H9 (cell line): ENCODE measurements around the gene MME. TPM values are rescaled to one million over a fixed set of nuclear protein-coding genes. Genes with fewer than 3 reads are reported as not detected.

Experiments used
- DNase-seq: peaks from one replicate; pipeline ENCODE4 v3.0.0-alpha.2; 2017
- H2AFZ ChIP-seq: one replicate; pipeline ENCODE4 v1.6.1; 2013; ENCODE audit warnings: mild to moderate bottlenecking, low read length, control low read depth, moderate library complexity
- H2AK5ac ChIP-seq: 2 replicates; pipeline ENCODE4 v1.6.1; 2013; ENCODE audit warnings: low read length, control low read depth, mixed read lengths; ENCODE audit not compliant: insufficient read length
- H2BK120ac ChIP-seq: one replicate; pipeline ENCODE4 v1.6.1; 2013; ENCODE audit warnings: low read depth, mild to moderate bottlenecking, low read length, control low read depth, inconsistent platforms; ENCODE audit not compliant: poor library complexity, severe bottlenecking
- H2BK12ac ChIP-seq: 2 replicates; pipeline ENCODE4 v1.6.1; 2013; ENCODE audit warnings: low read length, control low read depth, mixed read lengths, low read depth; ENCODE audit not compliant: insufficient read length
- H2BK15ac ChIP-seq: 2 replicates; pipeline ENCODE4 v1.6.1; 2013; ENCODE audit warnings: low read depth, low read length, control low read depth
- H2BK20ac ChIP-seq: one replicate; pipeline ENCODE4 v1.6.1; 2013; ENCODE audit warnings: low read depth, mild to moderate bottlenecking, low read length, control low read depth, inconsistent platforms; ENCODE audit not compliant: poor library complexity, severe bottlenecking
- H2BK5ac ChIP-seq: 2 replicates; pipeline ENCODE4 v1.6.1; 2013; ENCODE audit warnings: low read length, control low read depth, mixed read lengths; ENCODE audit not compliant: insufficient read length
- H3K14ac ChIP-seq: 2 replicates; pipeline ENCODE4 v1.6.1; 2013; ENCODE audit warnings: low read length, control low read depth; ENCODE audit not compliant: insufficient read depth
- H3K18ac ChIP-seq: 2 replicates; pipeline ENCODE4 v1.6.1; 2013; ENCODE audit warnings: low read depth, mild to moderate bottlenecking, mixed read lengths, low read length, control low read depth; ENCODE audit not compliant: insufficient read length
- H3K23ac ChIP-seq: 2 replicates; pipeline ENCODE4 v1.6.1; 2013; ENCODE audit warnings: low read length, control low read depth, mixed read lengths, low read depth; ENCODE audit not compliant: insufficient read length
- H3K23me2 ChIP-seq: 2 replicates; pipeline ENCODE4 v1.6.1; 2013; ENCODE audit warnings: low read depth, mild to moderate bottlenecking, mixed read lengths, low read length, control low read depth; ENCODE audit not compliant: insufficient read length, poor library complexity, severe bottlenecking
- H3K27ac ChIP-seq: 2 replicates; pipeline ENCODE4 v1.5.1; 2013; ENCODE audit warnings: low read length, control low read depth, mixed read lengths, low read depth; ENCODE audit not compliant: insufficient read length
- H3K27me3 ChIP-seq: 2 replicates; pipeline ENCODE4 v1.6.1; 2013; ENCODE audit warnings: low read length, control low read depth, inconsistent platforms; ENCODE audit not compliant: insufficient read depth
- H3K4ac ChIP-seq: 2 replicates; pipeline ENCODE4 v1.6.1; 2013; ENCODE audit warnings: low read depth, mild to moderate bottlenecking, control low read depth, inconsistent platforms, low read length, moderate library complexity
- H3K4me1 ChIP-seq: 2 replicates; pipeline ENCODE4 v1.6.1; 2013; ENCODE audit warnings: low read length, control low read depth, inconsistent platforms; ENCODE audit not compliant: insufficient read depth
- H3K4me2 ChIP-seq: 2 replicates; pipeline ENCODE4 v1.6.1; 2013; ENCODE audit warnings: low read length, control low read depth, mixed read lengths; ENCODE audit not compliant: insufficient read length, insufficient read depth
- H3K56ac ChIP-seq: 2 replicates; pipeline ENCODE4 v1.6.1; 2013; ENCODE audit warnings: low read depth, mild to moderate bottlenecking, mixed read lengths, low read length, control low read depth; ENCODE audit not compliant: insufficient read length
- H3K79me1 ChIP-seq: 2 replicates; pipeline ENCODE4 v1.6.1; 2013; ENCODE audit warnings: low read depth, mild to moderate bottlenecking, moderate library complexity, low read length, control low read depth, inconsistent platforms; ENCODE audit not compliant: insufficient read depth, poor library complexity, severe bottlenecking
- H3K79me2 ChIP-seq: 2 replicates; pipeline ENCODE4 v1.6.1; 2013; ENCODE audit warnings: low read length, control low read depth, inconsistent platforms; ENCODE audit not compliant: insufficient read depth
- H3K9ac ChIP-seq: 2 replicates; pipeline ENCODE4 v1.6.1; 2013; ENCODE audit warnings: low read length, control low read depth, mixed read lengths; ENCODE audit not compliant: insufficient read length; ENCODE audit errors: extremely low read depth
- H3K9me3 ChIP-seq: one replicate; pipeline ENCODE4 v1.6.1; 2013; ENCODE audit warnings: low read depth, low read length, inconsistent platforms; ENCODE audit not compliant: control insufficient read depth
- H3T11ph ChIP-seq: one replicate; pipeline ENCODE4 v1.6.1; 2013; ENCODE audit warnings: mild to moderate bottlenecking, low read length, control low read depth, inconsistent platforms
- H4K20me1 ChIP-seq: one replicate; pipeline ENCODE4 v1.6.1; 2013; ENCODE audit not compliant: control insufficient read depth, insufficient read length, insufficient read depth
- H4K5ac ChIP-seq: 2 replicates; pipeline ENCODE4 v1.6.1; 2013; ENCODE audit warnings: low read depth, mild to moderate bottlenecking, mixed read lengths, low read length, control low read depth; ENCODE audit not compliant: insufficient read length
- H4K8ac ChIP-seq: replicated peaks from 2 replicates; pipeline ENCODE4 v1.6.1; 2013; ENCODE audit warnings: low read length, control low read depth, mixed read lengths, low read depth; ENCODE audit not compliant: insufficient read length
- H4K91ac ChIP-seq: 2 replicates; pipeline ENCODE4 v1.6.1; 2013; ENCODE audit warnings: low read depth, mild to moderate bottlenecking, moderate library complexity, mixed read lengths, low read length, control low read depth; ENCODE audit not compliant: insufficient read length
- H3K27ac Mint-ChIP-seq, 3 experiments: 2 replicates in 2 of 3; 3 replicates in 1 of 3; pipeline ENCODE4 v1.8.0; 2020 to 2021; ENCODE audit warnings: mixed read lengths in 3 of 3, mild to moderate bottlenecking in 1 of 3, moderate library complexity in 1 of 3
- H3K27me3 Mint-ChIP-seq: 2 replicates; pipeline ENCODE4 v1.8.0; 2021; ENCODE audit warnings: low read depth, mild to moderate bottlenecking, moderate library complexity, mixed read lengths
- H3K36me3 Mint-ChIP-seq, 3 experiments: 2 replicates in 2 of 3; 3 replicates in 1 of 3; pipeline ENCODE4 v1.8.0; 2020 to 2021; ENCODE audit warnings: low read depth in 3 of 3, mixed read lengths in 3 of 3; ENCODE audit not compliant: insufficient read depth in 1 of 3
- H3K4me1 Mint-ChIP-seq, 2 experiments: 2 replicates each; pipeline ENCODE4 v1.8.0; 2020; ENCODE audit warnings: mixed read lengths in 2 of 2
- H3K4me3 Mint-ChIP-seq, 2 experiments: 2 replicates in 1 of 2; 3 replicates in 1 of 2; pipeline ENCODE4 v1.8.0; 2020 to 2021; ENCODE audit warnings: mild to moderate bottlenecking in 2 of 2, mixed read lengths in 2 of 2, moderate library complexity in 1 of 2
- H3K9me3 Mint-ChIP-seq, 2 experiments: 2 replicates in 1 of 2; 3 replicates in 1 of 2; pipeline ENCODE4 v1.8.0; 2020; ENCODE audit warnings: mild to moderate bottlenecking in 2 of 2, mixed read lengths in 2 of 2, moderate library complexity in 1 of 2
- WGBS: extraction: QIAGEN DNeasy Blood & Tissue Kit; methylation state at CpG from one replicate; pipeline ENCODE4 v1.1.7; 2013; ENCODE audit warnings: missing lambda C conversion rate, low lambda C conversion rate, mixed read lengths; ENCODE audit not compliant: insufficient read length; ENCODE audit errors: extremely low coverage; 5-methylcytosine and 5-hydroxymethylcytosine counted together
- total RNA-seq: library from RNA; stranded (reverse); gene quantifications from 2 replicates; pipeline ENCODE4 v1.2.1, GENCODE V29; 2021
- TF ChIP-seq, protein P1 (sequence below): fragments of 200-600 bp; sonication (generic); conservative IDR thresholded peaks from 3 replicates; pipeline ENCODE4 v1.8.0; 2021; ENCODE audit warnings: antibody characterized with exemption, mild to moderate bottlenecking

The MME gene
- total RNA-seq, 1 experiment from 2014 or later: 16.4 TPM

DNA sequence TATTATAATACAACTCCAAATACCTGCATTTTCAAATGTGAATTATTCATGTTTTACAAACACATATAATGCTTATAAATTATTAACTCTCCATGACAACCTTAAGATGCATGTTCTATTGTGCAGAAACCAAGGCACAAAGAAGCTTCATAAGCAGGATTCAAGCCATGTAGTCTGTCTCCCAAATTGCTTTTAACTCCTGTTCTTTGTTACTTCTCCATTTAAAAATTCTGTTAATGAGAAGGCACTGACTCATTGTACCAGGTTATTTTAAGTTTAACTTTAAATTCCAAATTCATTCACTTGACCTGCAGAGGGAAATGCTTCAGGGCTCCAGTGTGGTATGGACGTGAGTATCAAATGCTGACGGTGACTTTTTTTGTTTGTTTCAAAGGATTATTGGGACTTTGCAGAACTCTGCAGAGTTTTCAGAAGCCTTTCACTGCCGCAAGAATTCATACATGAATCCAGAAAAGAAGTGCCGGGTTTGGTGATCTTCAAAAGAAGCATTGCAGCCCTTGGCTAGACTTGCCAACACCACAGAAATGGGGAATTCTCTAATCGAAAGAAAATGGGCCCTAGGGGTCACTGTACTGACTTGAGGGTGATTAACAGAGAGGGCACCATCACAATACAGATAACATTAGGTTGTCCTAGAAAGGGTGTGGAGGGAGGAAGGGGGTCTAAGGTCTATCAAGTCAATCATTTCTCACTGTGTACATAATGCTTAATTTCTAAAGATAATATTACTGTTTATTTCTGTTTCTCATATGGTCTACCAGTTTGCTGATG is 100.0 kb downstream of the MME start:
- no peak overlapping the region for H4K8ac ChIP-seq
- no peak overlapping the region for H3K18ac ChIP-seq
- no peak overlapping the region for H3K23ac ChIP-seq
- no peak for DNase-seq
- H3K9me3 ChIP-seq: no peaks in the 10 kb centered on the region
- H3K27ac ChIP-seq: no peak overlapping the region
- Mint-ChIP-seq H3K27me3 (no peaks in the 10 kb centered on the region), H3K36me3 (peaks cover 0 to 8% (median 0%) of the 10 kb centered on the region in 3 experiments; a peak in 3 of 7 replicates), H3K4me1 (peaks cover under 1 to 3% of the 10 kb centered on the region in 2 experiments; a peak in 2 of 4 replicates), H3K4me3 (no peak overlapping the region), H3K9me3 (no peaks in the 10 kb centered on the region), H3K27ac (no peak overlapping the region)
- no peak overlapping the region for H3K4me2 ChIP-seq
- H3T11ph ChIP-seq: no peak overlapping the region
- TF ChIP-seq, protein P1, sequence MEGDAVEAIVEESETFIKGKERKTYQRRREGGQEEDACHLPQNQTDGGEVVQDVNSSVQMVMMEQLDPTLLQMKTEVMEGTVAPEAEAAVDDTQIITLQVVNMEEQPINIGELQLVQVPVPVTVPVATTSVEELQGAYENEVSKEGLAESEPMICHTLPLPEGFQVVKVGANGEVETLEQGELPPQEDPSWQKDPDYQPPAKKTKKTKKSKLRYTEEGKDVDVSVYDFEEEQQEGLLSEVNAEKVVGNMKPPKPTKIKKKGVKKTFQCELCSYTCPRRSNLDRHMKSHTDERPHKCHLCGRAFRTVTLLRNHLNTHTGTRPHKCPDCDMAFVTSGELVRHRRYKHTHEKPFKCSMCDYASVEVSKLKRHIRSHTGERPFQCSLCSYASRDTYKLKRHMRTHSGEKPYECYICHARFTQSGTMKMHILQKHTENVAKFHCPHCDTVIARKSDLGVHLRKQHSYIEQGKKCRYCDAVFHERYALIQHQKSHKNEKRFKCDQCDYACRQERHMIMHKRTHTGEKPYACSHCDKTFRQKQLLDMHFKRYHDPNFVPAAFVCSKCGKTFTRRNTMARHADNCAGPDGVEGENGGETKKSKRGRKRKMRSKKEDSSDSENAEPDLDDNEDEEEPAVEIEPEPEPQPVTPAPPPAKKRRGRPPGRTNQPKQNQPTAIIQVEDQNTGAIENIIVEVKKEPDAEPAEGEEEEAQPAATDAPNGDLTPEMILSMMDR: no peak; the same call in 2 of the 3 replicates
- H2BK120ac ChIP-seq: no peak overlapping the region
- H2BK20ac ChIP-seq: no peak overlapping the region
- H3K79me1 ChIP-seq: no peaks in the 10 kb centered on the region
- H3K23me2 ChIP-seq: no peaks in the 10 kb centered on the region
- H3K79me2 ChIP-seq: no peaks in the 10 kb centered on the region
- no CpG with 5 or more reads among the region's 5 CpGs for WGBS
- H4K20me1 ChIP-seq: no peaks in the 10 kb centered on the region
- no peak overlapping the region for H2BK15ac ChIP-seq
- H4K91ac ChIP-seq: no peak overlapping the region
- H3K56ac ChIP-seq: no peak overlapping the region
- no peaks in the 10 kb centered on the region for H3K27me3 ChIP-seq
- H3K4me1 ChIP-seq: no peaks in the 10 kb centered on the region; the same call in 1 of the 2 replicates
- no peak overlapping the region for H2BK5ac ChIP-seq
- H3K14ac ChIP-seq: no peak overlapping the region
- no peak overlapping the region for H2AFZ ChIP-seq
- H3K9ac ChIP-seq: no peak overlapping the region
- no peak overlapping the region for H3K4ac ChIP-seq
- no peak overlapping the region for H4K5ac ChIP-seq
- H2BK12ac ChIP-seq: no peak overlapping the region
- H2AK5ac ChIP-seq: no peak overlapping the region
